Measurements from ENCODE around the gene TAS2R50. TPM values are rescaled to one million over a fixed set of nuclear protein-coding genes. Genes with fewer than 3 reads are reported as not detected.

Gene TAS2R50
- total and polyA plus RNA-seq, 12 donors: 0.54 to 12.0 (median 1.5) TPM; not detected in 3

GRCh38 chr12:11007608-11008007 is 20.9 kb upstream of the TAS2R50 start:
- 75 to 86% (median 84%) methylated on average over 1 of the region's 1 CpG for WGBS, 4 donors
- no peak for TF ChIP-seq POLR2A (IDR thresholded peaks at IDR 0.05)
- TF ChIP-seq, protein P1, sequence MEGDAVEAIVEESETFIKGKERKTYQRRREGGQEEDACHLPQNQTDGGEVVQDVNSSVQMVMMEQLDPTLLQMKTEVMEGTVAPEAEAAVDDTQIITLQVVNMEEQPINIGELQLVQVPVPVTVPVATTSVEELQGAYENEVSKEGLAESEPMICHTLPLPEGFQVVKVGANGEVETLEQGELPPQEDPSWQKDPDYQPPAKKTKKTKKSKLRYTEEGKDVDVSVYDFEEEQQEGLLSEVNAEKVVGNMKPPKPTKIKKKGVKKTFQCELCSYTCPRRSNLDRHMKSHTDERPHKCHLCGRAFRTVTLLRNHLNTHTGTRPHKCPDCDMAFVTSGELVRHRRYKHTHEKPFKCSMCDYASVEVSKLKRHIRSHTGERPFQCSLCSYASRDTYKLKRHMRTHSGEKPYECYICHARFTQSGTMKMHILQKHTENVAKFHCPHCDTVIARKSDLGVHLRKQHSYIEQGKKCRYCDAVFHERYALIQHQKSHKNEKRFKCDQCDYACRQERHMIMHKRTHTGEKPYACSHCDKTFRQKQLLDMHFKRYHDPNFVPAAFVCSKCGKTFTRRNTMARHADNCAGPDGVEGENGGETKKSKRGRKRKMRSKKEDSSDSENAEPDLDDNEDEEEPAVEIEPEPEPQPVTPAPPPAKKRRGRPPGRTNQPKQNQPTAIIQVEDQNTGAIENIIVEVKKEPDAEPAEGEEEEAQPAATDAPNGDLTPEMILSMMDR (IDR thresholded peaks at IDR 0.05): no peak
- H3K4me1 ChIP-seq (replicated peaks in 1 of 2): no peaks in the 10 kb centered on the region
- no peak for DNase-seq
- no peak overlapping the region for H3K4me3 ChIP-seq
- H3K27me3 ChIP-seq: no peaks in the 10 kb centered on the region
- no peaks in the 10 kb centered on the region for H3K9me3 ChIP-seq (replicated peaks in 1 of 3)
- no peak overlapping the region for H3K27ac ChIP-seq
- intact Hi-C loops (cut with DNase I): no loop called here
- no peaks in the 10 kb centered on the region for H3K36me3 ChIP-seq (replicated peaks in 1 of 2)

DNA sequence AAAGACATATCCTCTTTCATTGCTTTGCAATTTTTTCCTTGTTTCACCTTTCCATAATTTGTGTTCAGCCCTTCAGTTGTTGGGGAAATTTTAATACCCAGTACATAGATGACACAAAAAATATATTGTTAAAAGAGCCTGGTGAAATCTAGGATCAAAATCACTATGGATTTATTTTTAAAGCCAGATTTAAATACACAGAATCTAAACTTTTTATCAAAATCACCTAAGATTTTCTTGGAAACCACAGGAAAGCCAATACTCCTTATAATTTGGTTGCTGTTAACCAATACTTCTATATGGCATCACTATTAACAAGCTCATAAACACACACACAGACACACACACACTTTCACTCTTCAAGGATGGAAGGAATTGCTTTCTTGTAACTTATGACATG is 11.5 kb upstream of the TAS2R50 start, which contains the start of gene TAS2R20:
Gene TAS2R20, minus strand, starts transcription at position 101 of the 400 bp plus-strand sequence. CDS start 429 bp downstream, outside the sequence.
- Histone ChIP-seq H3K27ac (no peak within 1 kb of the TSS), H3K36me3 (replicated peaks in 1 of 2) (no peaks in the 10 kb centered on the region), H3K27me3 (no peaks in the 10 kb centered on the region), H3K4me1 (replicated peaks in 1 of 2) (no peaks in the 10 kb centered on the region), H3K4me3 (no peak within 1 kb of the TSS), H3K9me3 (replicated peaks in 1 of 3) (peaks cover 0 to 12% (median 0%) of the 10 kb centered on the region in 3 donors)
- intact Hi-C loops (cut with DNase I): no loop called here
- no peak for TF ChIP-seq POLR2A (IDR thresholded peaks at IDR 0.05)
- TF ChIP-seq, protein P1 (IDR thresholded peaks at IDR 0.05): no peak
- no peak for DNase-seq

DNA sequence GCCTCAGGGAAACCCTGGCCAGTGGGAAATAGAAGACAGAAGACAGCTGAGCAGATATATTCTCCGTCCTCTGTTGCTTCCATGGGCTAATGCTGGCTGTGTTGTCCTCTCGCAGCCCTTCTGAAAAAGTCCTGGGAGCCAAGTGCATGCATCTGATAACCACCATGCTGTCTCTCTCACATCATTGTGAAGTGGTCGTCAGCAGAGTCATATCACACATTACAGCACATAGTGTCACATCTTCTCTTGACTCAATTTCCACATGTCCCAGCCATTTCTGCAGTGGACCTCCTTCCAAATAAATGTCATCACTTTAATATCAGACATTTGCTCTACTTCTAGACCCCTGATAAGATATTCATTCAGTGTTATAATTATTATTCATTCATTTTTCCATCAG is 7.6 kb upstream of the TAS2R50 start:
- no peaks in the 10 kb centered on the region for H3K4me1 ChIP-seq (replicated peaks in 1 of 2)
- no peaks in the 10 kb centered on the region for H3K27me3 ChIP-seq
- no peak for DNase-seq
- H3K36me3 ChIP-seq (replicated peaks in 1 of 2): no peaks in the 10 kb centered on the region
- H3K4me3 ChIP-seq: no peak overlapping the region
- 94 to 100% (median 97%) methylated on average over 3 of the region's 3 CpGs for WGBS, 4 donors
- TF ChIP-seq, protein P1 (IDR thresholded peaks at IDR 0.05): no peak
- no peak for TF ChIP-seq POLR2A (IDR thresholded peaks at IDR 0.05)
- intact Hi-C loops (cut with DNase I): no loop called here
- H3K27ac ChIP-seq: no peak overlapping the region
- H3K9me3 ChIP-seq (replicated peaks in 1 of 3): no peaks in the 10 kb centered on the region

- intact Hi-C loops (cut with DNase I): no loop called here
- no peaks in the 10 kb centered on the region for H3K9me3 ChIP-seq (replicated peaks in 1 of 3)
- no peak for DNase-seq
- TF ChIP-seq, protein P1 (IDR thresholded peaks at IDR 0.05): no peak
- no peak for TF ChIP-seq POLR2A (IDR thresholded peaks at IDR 0.05)
- no peaks in the 10 kb centered on the region for H3K4me1 ChIP-seq (replicated peaks in 1 of 2)
- no peak overlapping the region for H3K27ac ChIP-seq
- no peaks in the 10 kb centered on the region for H3K27me3 ChIP-seq
- H3K4me3 ChIP-seq: no peak overlapping the region
- 94 to 100% (median 97%) methylated on average over 2 of the region's 2 CpGs for WGBS, 4 donors
- no peaks in the 10 kb centered on the region for H3K36me3 ChIP-seq (replicated peaks in 1 of 2)
These were observed 2.4 kb upstream of the TAS2R50 start for GRCh38 chr12:10989107-10989506.

All from adrenal gland (tissue), 12 donors.